Skeletal muscle cell (primary cell): ENCODE measurements around the gene VAV3.

Experiments used
- DNase-seq: peaks from one replicate; pipeline ENCODE4 v3.0.0-alpha.2; 2010; ENCODE audit warnings: low read depth
- H3K4me3 ChIP-seq: 2 replicates; pipeline ENCODE4 v1.5.1; 2011; ENCODE audit warnings: low read depth, mild to moderate bottlenecking, control low read depth, low read length, moderate library complexity

The VAV3 gene

GRCh38 chr1:107588321-107588720, 376.7 kb downstream of the VAV3 start:
- no peak for DNase-seq
- no peak overlapping the region for H3K4me3 ChIP-seq

- DNase-seq = no peak
- H3K4me3 ChIP-seq = no peak overlapping the region
Measured at GRCh38 chr1:107575226-107575625, 389.8 kb downstream of the VAV3 start.

DNA sequence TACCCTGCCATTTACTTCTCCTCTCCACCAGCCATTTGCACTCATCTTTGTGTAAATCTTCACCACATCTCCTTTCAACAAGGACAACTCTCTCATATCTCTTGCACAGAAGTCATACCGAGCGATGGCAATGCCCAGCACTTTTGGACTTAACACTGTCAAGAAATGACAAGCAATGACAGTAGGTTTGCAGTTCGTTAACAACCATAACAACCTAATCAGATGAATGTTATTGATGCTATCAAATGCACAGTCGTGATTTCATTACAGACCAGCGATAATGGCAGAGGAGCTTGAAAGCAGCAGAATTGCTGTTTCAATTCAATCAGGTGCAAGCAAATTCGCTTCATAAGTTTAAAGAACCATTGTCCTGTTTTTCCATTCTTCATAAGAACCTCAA, 390.9 kb downstream of the VAV3 start:
- no peak for DNase-seq
- no peak overlapping the region for H3K4me3 ChIP-seq

DNA sequence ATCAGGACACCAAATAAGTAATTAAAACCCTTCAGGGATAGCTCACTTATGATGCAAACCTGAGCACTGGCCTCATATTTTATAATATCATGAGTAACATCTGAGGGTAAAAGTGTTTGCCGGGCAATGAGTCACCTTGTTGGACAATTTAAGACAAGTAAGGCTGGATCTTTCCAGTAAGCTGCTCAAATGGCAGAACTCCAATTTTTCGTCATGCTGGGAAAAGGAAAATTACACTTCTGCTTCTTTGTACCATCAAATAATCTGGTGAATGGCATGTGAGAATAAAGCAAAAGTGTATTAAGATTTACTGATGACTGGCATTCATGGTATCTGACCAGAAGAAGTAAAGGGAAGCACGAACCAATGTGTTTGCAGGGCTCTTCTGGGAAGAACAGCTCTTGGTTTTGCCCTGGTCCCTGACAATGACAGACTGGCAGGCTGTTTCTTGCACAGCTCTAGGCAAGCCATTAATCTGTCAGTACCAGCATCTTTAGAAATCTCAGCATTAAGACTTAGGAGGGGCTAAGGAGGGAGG, 392.2 kb downstream of the VAV3 start:
- no peak overlapping the region for H3K4me3 ChIP-seq
- peak; percentile 69 for DNase-seq

DNA sequence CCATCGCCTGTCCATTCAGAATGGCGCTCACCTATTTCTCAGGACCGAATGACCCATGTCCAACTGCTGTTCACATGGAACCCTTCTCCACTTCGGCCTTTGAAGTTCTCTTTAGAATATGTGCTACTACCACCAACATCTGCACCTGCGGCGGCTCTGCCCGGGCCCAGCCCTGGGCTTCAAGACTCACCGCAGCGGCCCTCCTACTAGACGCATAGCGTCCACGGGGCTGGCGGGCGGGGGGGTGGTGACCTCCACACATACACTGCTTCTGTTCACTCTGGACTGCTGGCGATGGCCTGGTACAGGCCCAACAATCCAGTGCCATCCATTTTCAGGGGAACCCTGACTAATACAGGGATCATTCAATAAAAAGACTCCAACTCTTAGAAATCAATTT, 394.2 kb downstream of the VAV3 start:
- DNase-seq = no peak
- no peak overlapping the region for H3K4me3 ChIP-seq

DNA sequence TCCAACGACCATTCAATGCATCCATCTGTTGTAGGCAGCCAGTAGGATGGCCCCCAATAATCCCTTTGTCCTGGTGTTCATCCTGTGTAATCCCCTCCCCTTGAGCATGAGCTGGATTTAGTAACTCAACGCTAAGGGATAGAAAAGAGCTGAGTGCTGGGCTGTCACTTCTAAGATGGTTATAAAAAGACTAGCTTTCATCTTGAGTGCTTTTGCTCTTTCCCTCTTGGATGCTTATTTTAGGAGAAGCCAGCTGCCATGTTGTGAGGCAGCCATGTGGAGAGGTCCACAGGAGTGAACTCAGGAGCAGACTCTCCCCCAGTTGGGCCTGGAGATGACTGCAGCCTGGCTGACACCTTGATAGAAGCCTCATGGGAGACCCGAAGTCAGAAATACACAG, 401.5 kb downstream of the VAV3 start:
- H3K4me3 ChIP-seq = no peak overlapping the region

DNA sequence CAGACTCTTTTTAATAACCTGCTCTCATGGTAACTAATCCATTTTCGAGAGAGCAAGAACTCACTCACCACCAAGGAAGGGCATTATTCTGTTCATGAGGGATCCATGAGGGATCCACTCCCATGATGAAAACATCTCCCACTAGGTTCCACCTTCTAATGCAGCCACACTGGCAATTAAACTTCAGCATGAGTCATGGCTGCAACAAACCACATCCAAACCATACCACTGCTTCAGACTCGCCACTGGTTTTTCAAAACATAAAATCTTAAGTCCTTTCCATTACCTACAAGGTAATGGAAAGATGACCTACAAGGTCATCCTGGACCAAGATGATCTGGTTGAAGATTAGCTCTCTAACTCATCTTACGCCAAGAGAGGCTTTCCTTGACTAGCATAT, 405.1 kb downstream of the VAV3 start:
- no peak for DNase-seq
- H3K4me3 ChIP-seq = no peak overlapping the region

More for the DNA sequence above, 401.5 kb downstream of the VAV3 start:
- no peak for DNase-seq

DNA sequence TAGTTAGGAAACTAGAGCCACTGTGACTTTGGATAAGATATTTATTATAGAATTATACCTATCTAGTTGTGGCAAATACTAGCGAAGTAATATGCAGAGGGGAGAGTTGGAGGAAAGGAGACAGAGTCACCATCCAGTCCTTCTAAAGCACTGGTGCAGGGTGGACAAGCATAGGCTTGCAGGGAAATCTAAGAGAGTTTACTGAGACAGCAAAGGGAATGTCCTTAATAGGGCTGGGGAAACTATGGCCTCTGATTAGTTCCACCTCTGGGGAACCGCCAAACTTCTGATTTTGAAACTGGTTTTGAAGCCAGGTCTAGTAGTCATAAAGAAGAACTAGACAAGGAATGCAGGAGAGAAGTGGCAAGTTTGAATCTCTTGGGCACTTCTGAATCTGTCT, 407.9 kb downstream of the VAV3 start:
- H3K4me3 ChIP-seq = no peak overlapping the region
- DNase-seq = no peak

DNA sequence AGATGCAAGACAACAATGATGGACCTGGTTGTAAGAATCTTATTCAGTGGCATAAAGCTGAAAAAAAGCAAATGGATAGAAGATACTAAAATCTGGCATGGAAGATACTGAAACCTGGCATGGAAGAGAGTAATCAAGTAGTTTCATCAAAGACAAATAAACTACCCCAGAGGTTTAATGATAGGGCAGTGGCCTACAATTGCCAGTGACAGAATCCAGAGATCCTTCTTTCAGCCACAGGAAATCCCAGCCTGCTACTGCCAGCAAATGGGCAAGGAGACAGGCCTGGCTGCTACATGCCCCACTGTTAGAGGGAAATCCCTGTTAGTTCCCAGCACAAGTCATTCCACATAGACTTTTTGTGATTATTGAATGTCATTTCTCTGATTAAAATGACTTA, 409.4 kb downstream of the VAV3 start:
- no peak for DNase-seq

GRCh38 chr1:107552781-107553180, 412.2 kb downstream of the VAV3 start:
- H3K4me3 ChIP-seq = no peak overlapping the region
- DNase-seq = no peak

More for the DNA sequence above, 409.4 kb downstream of the VAV3 start:
- no peak overlapping the region for H3K4me3 ChIP-seq

DNA sequence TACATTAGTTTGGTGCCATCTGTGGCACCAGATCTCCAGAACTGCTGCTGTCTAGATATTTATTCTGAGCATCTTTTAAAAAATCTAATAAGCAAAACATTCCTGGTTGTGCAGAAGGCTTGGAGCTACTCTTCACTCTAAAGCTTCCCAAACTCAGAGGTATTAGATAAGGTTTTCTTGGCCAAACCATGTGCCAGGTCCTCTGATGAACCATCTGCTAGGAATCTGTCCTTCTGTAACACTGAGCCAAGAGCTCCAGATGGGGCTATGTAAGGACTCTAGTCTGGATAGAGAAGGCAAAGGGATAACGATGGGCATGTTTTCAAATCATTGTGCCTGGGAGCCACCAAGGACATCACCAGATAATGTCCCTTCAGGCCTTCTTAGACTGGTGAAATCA, 413.5 kb downstream of the VAV3 start:
- no peak for DNase-seq
- no peak overlapping the region for H3K4me3 ChIP-seq

DNA sequence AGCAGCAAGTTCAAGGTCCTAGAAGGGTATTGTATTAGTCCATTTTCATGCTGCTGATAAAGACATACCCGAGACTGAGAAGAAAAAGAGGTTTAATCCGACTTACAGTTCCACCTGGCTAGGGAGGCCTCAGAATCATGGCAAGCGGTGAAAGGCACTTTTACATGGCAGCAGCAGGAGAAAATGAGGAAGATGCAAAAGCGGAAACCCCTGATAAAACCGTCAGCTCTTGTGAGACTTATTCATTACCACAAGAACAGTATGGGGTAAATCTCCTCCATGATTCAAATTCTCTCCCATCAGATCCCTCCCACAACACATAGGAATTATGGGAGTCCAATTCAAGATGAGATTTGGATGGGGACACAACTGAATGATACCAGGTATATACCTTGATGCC, 414.6 kb downstream of the VAV3 start:
- DNase-seq = no peak
- no peak overlapping the region for H3K4me3 ChIP-seq

DNA sequence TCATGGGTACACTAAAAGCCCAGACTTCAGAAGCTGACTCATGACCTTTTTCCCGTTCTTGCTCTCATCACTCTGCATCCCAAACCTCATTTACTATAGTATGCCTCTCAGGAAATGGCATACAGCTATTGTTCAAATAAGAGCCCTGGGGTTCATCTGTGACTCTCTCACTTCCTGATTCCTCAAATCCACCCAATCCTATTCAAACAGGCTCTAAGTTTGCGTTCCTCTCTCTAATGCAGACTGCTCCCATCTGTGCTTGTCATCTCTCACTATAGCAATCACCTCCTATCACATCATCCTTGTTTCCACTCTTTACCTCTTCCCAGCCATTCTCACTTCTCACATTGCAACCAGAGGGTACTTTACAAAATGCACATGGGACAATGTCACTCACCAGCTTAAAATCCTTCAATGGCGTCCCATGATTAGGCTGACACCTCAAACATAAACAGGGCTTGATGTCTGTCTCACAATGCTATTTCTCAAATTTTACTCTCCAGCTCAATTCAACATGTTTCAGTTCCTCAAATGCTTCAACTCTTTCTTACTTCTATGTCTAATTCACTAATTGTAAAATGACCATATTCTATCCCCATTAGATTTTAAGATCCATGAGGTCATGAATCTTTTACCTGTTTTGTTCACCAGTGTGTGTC, 415.7 kb downstream of the VAV3 start:
- DNase-seq = no peak
- H3K4me3 ChIP-seq = no peak overlapping the region

GRCh38 chr1:107548276-107548675, 416.7 kb downstream of the VAV3 start:
- peak; percentile 8 for DNase-seq
- H3K4me3 ChIP-seq = no peak overlapping the region

DNA sequence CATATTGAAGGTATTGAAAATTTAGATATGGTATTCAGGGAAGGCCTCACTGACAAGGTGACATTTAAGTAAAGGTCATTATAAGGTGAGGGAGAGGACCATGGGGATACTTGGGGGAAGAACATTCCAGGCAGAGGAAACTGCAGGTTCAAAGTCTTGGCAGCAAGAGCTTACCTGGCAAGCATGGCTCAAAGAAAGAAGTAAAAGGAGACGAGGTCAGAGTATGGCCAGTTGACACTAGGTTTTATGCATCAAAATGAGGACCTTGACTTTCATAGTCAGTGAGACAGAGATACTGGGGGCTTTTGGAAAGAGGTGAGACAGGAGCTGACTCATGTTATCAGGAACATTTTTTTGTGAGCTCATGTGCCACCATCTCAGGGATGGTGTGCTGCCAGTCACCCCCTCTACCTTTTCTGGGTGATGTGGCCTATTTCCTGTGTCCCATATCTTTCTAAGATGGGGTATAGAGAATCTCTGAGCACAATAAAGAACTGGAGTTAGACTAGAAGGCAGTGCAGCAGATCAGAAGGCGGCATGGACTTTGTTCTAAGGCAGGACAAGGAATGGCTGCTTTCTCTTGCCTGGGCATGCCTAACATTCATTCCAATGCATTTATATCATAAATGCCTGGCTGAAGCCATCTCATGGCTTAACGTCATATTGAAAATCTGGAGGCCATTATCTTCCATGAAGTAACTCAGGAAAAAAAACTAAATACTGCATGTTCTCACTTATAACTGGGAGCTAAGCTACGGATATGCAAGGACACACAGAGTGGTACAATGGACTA, 417.4 kb downstream of the VAV3 start:
- no peak for DNase-seq
- no peak overlapping the region for H3K4me3 ChIP-seq

- DNase-seq = no peak
- H3K4me3 ChIP-seq = no peak overlapping the region
Measured at GRCh38 chr1:107546576-107546975, 418.4 kb downstream of the VAV3 start.

GRCh38 chr1:107545879-107546278, 419.1 kb downstream of the VAV3 start:
- DNase-seq = no peak
- H3K4me3 ChIP-seq = no peak overlapping the region

GRCh38 chr1:107545056-107545577, 419.9 kb downstream of the VAV3 start:
- no peak for DNase-seq
- no peak overlapping the region for H3K4me3 ChIP-seq

DNA sequence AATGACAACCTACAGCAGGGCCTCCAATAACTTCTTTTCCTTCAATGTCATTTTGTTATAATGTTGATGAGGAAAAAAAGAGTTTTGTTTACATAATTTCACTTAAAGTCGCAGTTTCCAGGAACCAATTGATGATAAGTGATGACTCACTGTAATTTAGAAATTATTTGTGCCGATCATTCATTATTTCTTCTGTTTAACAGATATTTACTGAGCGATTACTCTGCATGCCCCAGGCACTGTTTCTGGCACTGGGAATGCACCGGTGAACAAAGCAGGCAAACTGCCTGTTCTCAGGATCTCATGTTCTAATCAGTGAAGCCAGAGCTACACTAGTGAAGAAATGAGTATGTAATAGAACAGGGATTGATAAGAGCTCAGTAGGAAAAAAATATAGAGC, 420.7 kb downstream of the VAV3 start:
- DNase-seq = no peak

GRCh38 chr1:107541412-107541811, 423.6 kb downstream of the VAV3 start:
- no peak for DNase-seq

More for the DNA sequence above, 420.7 kb downstream of the VAV3 start:
- no peak overlapping the region for H3K4me3 ChIP-seq

DNA sequence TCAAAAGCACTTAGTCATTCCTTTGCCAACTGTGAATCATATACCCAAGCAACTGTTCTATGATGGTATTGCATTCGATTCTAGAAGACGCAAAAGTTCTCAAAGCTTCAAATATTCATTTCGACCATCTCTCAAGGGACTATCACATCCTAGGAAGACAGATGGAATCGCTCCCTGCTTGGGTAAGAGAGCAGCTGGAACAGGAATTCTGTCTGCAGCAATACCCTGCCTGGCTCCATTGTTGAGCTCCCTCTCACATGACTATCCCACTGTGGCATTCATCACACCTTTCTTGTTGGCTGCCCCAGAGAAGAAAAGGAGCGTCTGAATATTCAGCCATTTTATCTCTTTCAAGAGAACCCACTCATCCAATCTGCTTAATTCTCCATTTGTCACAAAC, 426.5 kb downstream of the VAV3 start:
- H3K4me3 ChIP-seq = no peak overlapping the region
- DNase-seq = no peak

More at GRCh38 chr1:107541412-107541811, 423.6 kb downstream of the VAV3 start:
- H3K4me3 ChIP-seq = no peak overlapping the region
